Activated CD4-positive, alpha-beta memory T cell treated with anti-CD3 and anti-CD28 coated beads, Interleukin-2, amount 10 ng/mL, durations not matched to agents 7 days and 5 days (primary cell): ENCODE data around the gene PIGL. TPM values are rescaled to one million over a fixed set of nuclear protein-coding genes. Genes with fewer than 3 reads are reported as not detected.

Source experiments
- total RNA-seq, 2 experiments: library from RNA; stranded (reverse); gene quantifications; one replicate each; pipeline ENCODE4 v1.2.3, GENCODE V29; 2021

Gene PIGL
- total RNA-seq, 2 experiments from 2014 or later = 30.5 to 35.2 TPM

Other genes with a start within 250 kb of the PIGL start
- gene ZSWIM7, start 217.5 kb upstream of the PIGL start, total RNA-seq = 10 to 100 TPM in 1 of 2 experiments, 1 to 10 TPM in 1; 7.2 to 10.1 TPM
- 10 to 100 TPM; 22.7 to 25.6 TPM for gene TTC19, start 217.4 kb upstream of the PIGL start, total RNA-seq
- 100 to 1,000 TPM; 136 to 141 TPM for gene NCOR1, start 1.7 kb upstream of the PIGL start, total RNA-seq
- gene CENPV, start 136.3 kb downstream of the PIGL start, total RNA-seq = 10 to 100 TPM in 1 of 2 experiments, 1 to 10 TPM in 1; 9.4 to 12.3 TPM
- gene UBB, start 163.9 kb downstream of the PIGL start, total RNA-seq = 1,000 to 10,000 TPM; 1,185 TPM
- 100 to 1,000 TPM; 131 to 142 TPM for gene TRPV2, start 198.4 kb downstream of the PIGL start, total RNA-seq